OCI-M2 (cell line): ENCODE results near the gene WIPF2.
A peak's percentile ranks its signal among the peaks of the same experiment; 100 is the strongest.

ENCODE experiments used
- DNase-seq: peaks from one replicate; lab custom pipeline; 2025; ENCODE audit not compliant: unreplicated experiment; lab: John Stamatoyannopoulos, UW

WIPF2 gene

GRCh38 chr17:40312893-40313667 is 94.0 kb downstream of the WIPF2 start:
- DNase-seq: no peak

DNA sequence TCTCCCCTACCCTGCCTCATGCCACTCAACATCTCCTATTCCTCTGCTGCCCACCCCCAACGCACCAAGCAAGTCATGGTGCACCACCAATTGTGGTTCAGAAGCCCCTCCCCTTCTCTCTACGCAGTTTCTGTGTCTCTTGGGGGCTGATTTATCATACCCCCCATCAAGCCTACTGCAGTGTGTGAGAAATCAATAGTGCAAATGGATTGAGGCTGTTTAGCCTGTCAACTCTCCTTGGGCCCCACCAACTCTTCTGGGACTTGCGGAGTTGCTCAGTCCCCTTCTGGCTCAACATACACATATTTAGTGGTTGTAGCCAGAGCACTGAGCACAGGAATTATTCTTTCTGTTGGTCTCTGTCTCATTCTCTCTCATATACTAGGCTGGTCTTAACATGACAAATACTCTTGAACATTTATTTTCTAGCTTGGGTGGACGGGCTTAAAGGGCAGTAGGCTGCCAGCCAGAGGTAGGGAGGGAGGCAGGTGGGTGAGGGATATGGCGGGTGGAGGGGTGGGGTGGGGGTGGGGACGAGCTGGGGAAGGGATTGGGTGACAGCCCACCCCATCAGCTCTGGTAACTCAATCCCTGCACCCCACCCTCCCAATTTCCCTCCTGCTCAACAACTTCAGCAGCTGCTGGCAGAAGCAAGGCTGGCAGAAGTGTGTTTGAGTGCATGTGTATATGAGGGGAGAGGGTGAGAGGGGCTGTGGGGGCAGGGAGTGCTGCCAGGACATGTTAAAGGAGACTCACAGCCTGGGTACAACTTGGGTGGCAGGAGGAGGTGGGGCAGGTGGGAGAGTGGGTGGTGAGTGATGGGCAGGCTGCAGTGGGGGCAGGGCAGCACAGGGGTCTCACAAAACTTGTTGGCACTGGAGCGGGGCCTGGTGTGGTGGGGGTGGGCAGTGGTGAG is 94.8 kb downstream of the WIPF2 start:
- DNase-seq: no peak

GRCh38 chr17:40314584-40314956 is 95.5 kb downstream of the WIPF2 start:
- no peak for DNase-seq

- DNase-seq: no peak
Measured at GRCh38 chr17:40315206-40315605, 96.1 kb downstream of the WIPF2 start.

GRCh38 chr17:40315678-40316570 is 96.8 kb downstream of the WIPF2 start:
- no peak for DNase-seq

- DNase-seq: no peak
Measured at GRCh38 chr17:40316571-40317344, 97.7 kb downstream of the WIPF2 start.

DNA sequence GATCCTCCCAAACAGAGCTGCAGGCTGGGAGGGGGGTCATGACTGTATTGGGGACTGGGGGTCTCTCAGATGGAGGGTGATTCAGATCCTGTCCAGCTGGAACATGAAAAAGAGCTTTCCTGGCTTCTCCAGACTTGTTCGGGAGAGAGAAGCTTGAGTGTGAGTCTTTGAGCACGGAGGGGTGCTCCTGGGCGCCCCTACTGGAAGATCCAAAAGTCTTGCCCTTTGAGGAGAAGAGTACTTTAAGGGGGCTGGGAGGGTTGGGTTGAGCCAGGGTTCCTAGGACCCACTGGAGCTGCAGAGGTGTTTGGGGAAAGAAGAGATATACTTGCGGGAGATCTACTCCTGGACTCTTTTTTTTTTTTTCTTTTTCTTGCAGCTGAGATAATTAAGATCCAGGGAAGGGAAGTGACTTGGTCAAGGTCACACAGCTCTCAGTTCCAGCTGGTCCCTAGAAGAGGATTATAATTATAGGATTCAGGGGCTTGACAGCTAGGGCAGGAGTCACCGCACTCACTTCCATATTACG is 98.3 kb downstream of the WIPF2 start:
- DNase-seq: no peak

GRCh38 chr17:40317880-40318829 is 99.1 kb downstream of the WIPF2 start:
- peak; percentile 67 for DNase-seq

DNA sequence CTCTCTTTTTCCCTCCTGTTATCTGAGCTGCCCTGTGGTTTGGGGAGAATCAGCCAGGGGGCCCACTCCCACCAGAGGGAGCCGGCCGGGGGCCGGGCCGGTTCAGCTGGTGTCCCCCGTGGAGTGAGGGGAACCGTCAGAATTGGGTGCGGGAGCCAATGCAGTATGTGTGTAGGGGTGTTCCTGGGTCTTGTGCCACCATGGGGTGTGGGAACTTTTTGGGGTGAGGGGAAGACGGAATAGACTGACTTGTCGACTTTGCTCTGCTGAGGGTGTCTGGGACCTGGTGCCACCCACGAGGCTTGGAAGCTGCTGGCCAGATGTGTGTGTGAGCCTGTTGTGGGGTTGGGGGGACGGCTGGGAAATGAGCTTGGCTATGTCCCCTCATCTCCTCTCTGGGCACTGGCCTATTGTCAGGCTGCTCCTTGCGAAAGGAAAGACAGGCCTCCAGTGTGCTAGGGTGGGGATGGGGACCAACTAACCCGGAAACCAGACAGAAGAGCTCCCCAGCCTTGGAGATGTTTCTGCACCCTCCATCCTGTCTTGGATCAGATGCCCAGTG is 99.8 kb downstream of the WIPF2 start:
- DNase-seq: no peak

DNA sequence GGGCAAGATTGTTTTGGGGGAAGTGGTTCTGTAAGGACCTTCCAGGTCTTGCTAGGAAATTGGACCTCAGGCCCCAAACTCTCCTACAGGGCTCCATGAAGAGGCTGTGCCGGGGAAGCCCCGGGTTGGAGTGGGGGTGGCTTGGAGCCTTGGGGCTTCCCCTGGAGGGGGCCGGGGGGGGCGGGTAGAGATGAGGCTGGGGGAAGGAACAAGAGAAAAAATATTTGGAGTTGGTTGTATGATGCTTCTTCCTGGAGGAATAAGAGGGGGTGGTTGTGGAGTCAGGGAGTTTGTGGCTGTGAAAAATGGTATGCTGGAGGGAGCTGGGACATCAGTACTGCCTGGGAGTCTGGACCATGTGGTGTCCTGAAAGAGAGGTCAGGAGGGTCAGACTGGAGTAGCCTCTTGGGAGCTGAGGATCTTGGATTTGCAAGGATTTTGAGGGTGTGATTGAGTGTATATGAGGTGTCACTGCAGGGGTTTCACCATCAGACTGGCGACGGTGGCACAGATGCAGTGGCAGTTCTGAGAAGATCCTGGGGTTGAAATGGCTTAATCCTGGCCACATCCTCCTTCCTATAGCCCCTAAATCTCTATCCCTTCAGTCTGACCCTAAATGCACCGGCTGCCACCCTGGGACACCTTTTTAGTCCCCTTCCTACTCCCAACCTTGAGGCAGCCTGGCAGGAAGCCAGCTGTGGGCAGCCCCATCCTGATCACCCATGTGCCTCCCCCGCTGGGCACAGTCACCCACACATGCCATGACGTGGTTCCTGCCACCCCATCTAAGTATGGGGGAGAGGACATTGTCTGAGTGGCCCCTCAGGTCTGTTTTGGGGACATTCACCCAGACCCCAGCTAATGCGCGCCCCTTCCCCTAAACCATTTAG is 100.8 kb downstream of the WIPF2 start:
- DNase-seq: no peak

- no peak for DNase-seq
Measured at GRCh38 chr17:40320756-40321523, 101.8 kb downstream of the WIPF2 start.

DNA sequence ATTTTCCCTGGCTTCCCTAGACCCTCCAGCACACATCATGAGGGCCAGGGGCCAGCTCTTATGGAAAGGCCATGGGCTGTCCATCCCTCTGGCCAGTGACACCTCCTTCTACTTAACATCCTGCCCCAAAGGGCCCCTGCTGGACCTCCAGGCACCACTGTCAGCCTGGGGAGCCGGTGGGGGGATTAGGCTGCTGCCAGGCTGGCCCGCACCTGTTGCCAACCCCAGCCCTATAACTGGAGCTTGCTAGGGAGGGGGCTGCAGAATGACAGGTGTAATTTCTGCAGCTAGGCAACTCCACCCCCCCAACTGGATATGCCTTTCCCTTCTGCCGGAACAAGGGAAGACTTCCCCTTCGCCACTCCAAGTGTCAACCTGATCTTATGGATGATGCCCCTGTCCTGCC is 102.4 kb downstream of the WIPF2 start:
- no peak for DNase-seq

DNA sequence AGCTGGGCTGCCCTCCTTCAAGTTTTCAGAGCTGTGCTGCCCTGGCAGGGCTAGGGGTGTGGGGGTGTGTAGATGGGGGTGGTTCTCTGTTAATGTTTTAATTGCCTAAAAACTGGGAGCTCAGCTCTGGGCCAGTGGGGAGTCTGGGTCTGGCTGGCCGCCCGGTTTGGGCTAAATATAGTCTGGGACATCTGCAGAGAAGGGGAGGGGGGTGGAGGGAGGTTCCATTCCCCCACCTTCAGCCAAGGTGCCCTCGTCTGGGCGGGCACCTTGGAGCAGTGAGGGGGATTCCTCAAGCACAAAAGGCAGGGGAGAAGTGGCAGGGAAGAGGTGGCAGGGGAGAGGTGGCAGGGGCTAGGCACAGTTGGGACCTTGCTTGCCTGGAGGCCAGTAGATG is 102.9 kb downstream of the WIPF2 start:
- no peak for DNase-seq

GRCh38 chr17:40322358-40323315 is 103.5 kb downstream of the WIPF2 start:
- DNase-seq: no peak

DNA sequence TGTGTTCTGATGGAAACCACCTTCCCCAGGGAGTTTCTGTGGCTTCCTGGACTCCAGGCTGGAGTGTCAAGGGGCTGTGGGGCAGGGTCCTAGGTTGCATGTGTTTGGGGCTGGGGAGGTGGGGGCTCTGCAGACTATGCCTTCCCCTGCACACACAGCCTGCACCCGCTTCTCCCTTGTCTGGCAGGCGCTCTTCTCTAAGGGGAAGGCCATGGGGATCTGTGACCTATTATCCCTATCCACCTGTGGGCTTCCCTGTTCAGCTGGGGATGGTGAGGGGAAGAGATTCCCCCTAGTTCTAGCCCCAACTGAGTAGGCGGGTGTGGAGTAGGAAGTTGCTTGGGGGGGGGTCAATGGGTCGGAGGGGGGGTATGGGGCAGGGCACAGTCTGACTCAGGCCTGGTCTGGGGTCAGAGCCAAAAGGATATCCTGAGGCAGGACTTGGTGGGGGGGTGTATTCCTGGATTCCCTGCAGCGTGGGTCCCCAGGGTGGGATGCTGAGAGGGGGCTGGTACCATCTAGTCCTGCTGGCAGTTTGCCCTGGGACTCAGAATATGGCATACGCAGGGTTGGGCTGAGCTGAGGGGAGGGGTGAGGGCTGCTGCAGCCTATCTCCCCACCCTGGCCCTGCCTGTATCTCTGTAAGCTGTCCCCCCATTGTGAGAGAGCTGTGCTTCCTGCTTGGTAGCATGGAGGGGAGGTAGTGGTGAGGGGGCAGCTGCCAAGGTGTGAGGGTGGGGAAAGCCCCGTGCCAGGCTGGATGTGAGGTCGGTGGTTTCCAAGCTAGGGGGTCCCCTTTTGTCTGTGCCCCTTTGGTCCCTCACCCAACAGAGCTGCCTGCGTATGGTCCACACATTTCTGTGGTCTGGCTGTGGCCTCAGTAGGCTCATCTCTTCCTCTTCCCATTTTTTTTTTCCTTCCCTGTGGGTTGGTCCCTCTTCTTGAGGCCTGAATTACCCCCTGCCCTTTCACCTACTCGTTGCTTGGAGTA is 104.6 kb downstream of the WIPF2 start:
- no peak for DNase-seq
